Endothelial cell of umbilical vein (primary cell): Measurements from ENCODE around the gene CAMTA1. TPM values are rescaled to one million over a fixed set of nuclear protein-coding genes. Genes with fewer than 3 reads are reported as not detected.

Source experiments
- BruUV-seq: library from RNA; stranded (reverse); fragments of 400-500 nt; replicated peaks from 2 replicates; lab custom pipeline; 2021; lab: Mats Ljungman, UMichigan
- CTCF ChIA-PET: fragments of 300-600, 350-600 bp; sonication (Branson Sonifier 250); formaldehyde crosslinking; loops from one replicate; lab custom pipeline; 2021; ENCODE audit warnings: antibody characterized with exemption, inconsistent platforms; lab: Charles Lee
- POLR2A ChIA-PET: fragments of 300-600, 350-600 bp; sonication (Branson Sonifier 250); formaldehyde crosslinking; loops from one replicate; lab custom pipeline; 2021; ENCODE audit warnings: antibody characterized with exemption, inconsistent platforms; lab: Charles Lee
- DNase-seq: peaks from one replicate; pipeline ENCODE4 v3.0.0-alpha.2; 2011; ENCODE audit warnings: low read depth, low spot score
- FAIRE-seq: peaks from 2 replicates; lab custom pipeline; 2011; peaks lifted over from hg19 to GRCh38; lab: Jason Lieb, UNC
- H2AFZ ChIP-seq: 2 replicates; pipeline ENCODE4 v1.6.0; 2012; ENCODE audit warnings: low read depth, low read length, control low read depth, inconsistent platforms
- H3K27ac ChIP-seq: 2 replicates; pipeline ENCODE4 v1.5.1; 2011; ENCODE audit warnings: low read depth, mild to moderate bottlenecking, control low read depth, low read length, moderate library complexity; ENCODE audit not compliant: insufficient read depth
- H3K27me3 ChIP-seq, 2 experiments: 2 replicates each; pipeline versions ENCODE4 v1.6.0 to v1.6.1; 2011; ENCODE audit warnings: low read length in 2 of 2, mixed read lengths in 1 of 2; ENCODE audit not compliant: control insufficient read depth in 2 of 2, insufficient read depth in 2 of 2
- H3K36me3 ChIP-seq, 2 experiments: 2 replicates in 1 of 2; 3 replicates in 1 of 2; pipeline ENCODE4 v1.5.1; 2011; ENCODE audit warnings: low read length in 2 of 2, mild to moderate bottlenecking in 1 of 2, moderate library complexity in 1 of 2; ENCODE audit not compliant: control insufficient read depth in 2 of 2, insufficient read depth in 2 of 2; ENCODE audit errors: extremely low read depth in 1 of 2
- H3K4me1 ChIP-seq: 3 replicates; pipeline ENCODE4 v1.5.1; 2011; ENCODE audit warnings: mild to moderate bottlenecking, low read length; ENCODE audit not compliant: control insufficient read depth, insufficient read depth; ENCODE audit errors: extremely low read depth
- H3K4me2 ChIP-seq: 2 replicates; pipeline ENCODE4 v1.6.1; 2011; ENCODE audit warnings: low read length, control low read depth, mixed read lengths; ENCODE audit not compliant: insufficient read depth
- H3K4me3 ChIP-seq, 3 experiments: fragments of 200-600 bp in 1 of 3; sonication (generic), shearing (Covaris generic) in 1 of 3; replicated peaks in 1 of 3; 2 replicates each; pipeline ENCODE4 v1.5.1; 2011 to 2016; ENCODE audit warnings: control low read depth in 3 of 3, low read length in 3 of 3, mild to moderate bottlenecking in 2 of 3, inconsistent platforms in 1 of 3, low read depth in 1 of 3, moderate library complexity in 1 of 3; ENCODE audit not compliant: insufficient read depth in 1 of 3
- H3K79me2 ChIP-seq: 2 replicates; pipeline ENCODE4 v1.6.0; 2012; ENCODE audit warnings: low read length, inconsistent platforms; ENCODE audit not compliant: control insufficient read depth, insufficient read depth
- H3K9ac ChIP-seq: replicated peaks from 2 replicates; pipeline ENCODE3; 2011; ENCODE audit warnings: low read length, control low read depth; ENCODE audit not compliant: insufficient read depth; ENCODE audit errors: extremely low read depth
- H3K9me1 ChIP-seq: replicated peaks from 3 replicates; pipeline ENCODE4 v1.6.0; 2011; ENCODE audit warnings: mild to moderate bottlenecking, low read length; ENCODE audit not compliant: control insufficient read depth, insufficient read depth; ENCODE audit errors: extremely low read depth
- H3K9me3 ChIP-seq: replicated peaks from 2 replicates; pipeline ENCODE4 v1.5.1; 2012; ENCODE audit warnings: low read length, inconsistent platforms; ENCODE audit not compliant: control insufficient read depth, insufficient read depth
- H4K20me1 ChIP-seq: replicated peaks from 2 replicates; pipeline ENCODE3; 2011; ENCODE audit warnings: mild to moderate bottlenecking, low read length; ENCODE audit not compliant: control insufficient read depth, insufficient read depth; ENCODE audit errors: extremely low read depth
- EZH2 ChIP-seq: IDR thresholded peaks from 2 replicates; pipeline ENCODE4 v1.6.1; 2012; ENCODE audit warnings: borderline replicate concordance, low read depth, mild to moderate bottlenecking, moderate library complexity, low read length, inconsistent platforms; ENCODE audit not compliant: severe bottlenecking
- FOS ChIP-seq: IDR thresholded peaks from 2 replicates; pipeline ENCODE4 v1.6.1; 2011; ENCODE audit warnings: mild to moderate bottlenecking, low read length, moderate library complexity, borderline replicate concordance; ENCODE audit not compliant: insufficient read depth
- GATA2 ChIP-seq: IDR thresholded peaks from 2 replicates; pipeline ENCODE4 v1.7.0; 2011; ENCODE audit warnings: low read depth, mild to moderate bottlenecking, moderate library complexity, mixed read lengths, low read length; ENCODE audit not compliant: insufficient read length, insufficient read depth
- JUN ChIP-seq: IDR thresholded peaks from 2 replicates; pipeline ENCODE4 v1.6.1; 2011; ENCODE audit warnings: borderline replicate concordance, low read depth; ENCODE audit not compliant: insufficient read length, insufficient read depth
- MYC ChIP-seq: IDR thresholded peaks from one replicate; pipeline ENCODE4 v1.6.1; 2011; ENCODE audit warnings: mild to moderate bottlenecking, low read depth, low read length
- POLR2A ChIP-seq: IDR thresholded peaks from 2 replicates; pipeline ENCODE4 v1.6.1; 2012; ENCODE audit warnings: low read depth, mild to moderate bottlenecking, control low read depth, low read length
- POLR2AphosphoS5 ChIP-seq: IDR thresholded peaks from 2 replicates; pipeline ENCODE4 v1.6.1; 2012; ENCODE audit warnings: low read depth, mild to moderate bottlenecking, control low read depth, low read length, moderate library complexity; ENCODE audit not compliant: insufficient read depth
- dilution Hi-C: fragments of 300-500 bp; cut with MboI; formaldehyde crosslinking; loops from one replicate; pipeline ENCODE4 v1.15.0; 2019; ENCODE audit warnings: low sequenced_read_pairs; ENCODE audit not compliant: extremely low pct_ligation_motif_present
- intact Hi-C: fragments of 100-400 bp; cut with micrococcal nuclease; formaldehyde crosslinking; loops from one replicate; pipeline ENCODE4 v1.10.0; 2022
- polyA plus RNA-seq, 4 experiments: library from polyadenylated mRNA; depleted of rRNA in 3 of 4; stranded (reverse) in 3 of 4; unstranded in 1 of 4; fragments of >200 nt; gene quantifications; 2 replicates each; pipeline versions ENCODE4 v1.2.1 to v1.2.3, GENCODE V29; 2011 to 2012; ENCODE audit warnings: missing spikeins in 1 of 4
- total RNA-seq: library from RNA; stranded (reverse); gene quantifications from 2 replicates; pipeline ENCODE4 v1.2.3, GENCODE V29; 2021
- TF ChIP-seq, protein P1 (sequence below): IDR thresholded peaks from 2 replicates; pipeline ENCODE4 v1.6.1; 2011; ENCODE audit not compliant: insufficient read depth, insufficient read length
- TF ChIP-seq, protein P2 (sequence below), 2 donors: IDR thresholded peaks; 1 replicate in 1 of 2; 2 replicates in 1 of 2; pipeline ENCODE4 v1.5.1; 2011; ENCODE audit warnings: low read length in 2 of 2, mild to moderate bottlenecking in 2 of 2, moderate library complexity in 2 of 2, control low read depth in 1 of 2, inconsistent platforms in 1 of 2, low read depth in 1 of 2; ENCODE audit not compliant: insufficient read depth in 1 of 2; ENCODE audit errors: extremely low read depth in 1 of 2

Gene CAMTA1
- total and polyA plus RNA-seq, 2 donors (not counting 3 experiments of a cell fraction or from before 2014, with no cell fraction given) = 50.8 to 92.7 TPM

DNA sequence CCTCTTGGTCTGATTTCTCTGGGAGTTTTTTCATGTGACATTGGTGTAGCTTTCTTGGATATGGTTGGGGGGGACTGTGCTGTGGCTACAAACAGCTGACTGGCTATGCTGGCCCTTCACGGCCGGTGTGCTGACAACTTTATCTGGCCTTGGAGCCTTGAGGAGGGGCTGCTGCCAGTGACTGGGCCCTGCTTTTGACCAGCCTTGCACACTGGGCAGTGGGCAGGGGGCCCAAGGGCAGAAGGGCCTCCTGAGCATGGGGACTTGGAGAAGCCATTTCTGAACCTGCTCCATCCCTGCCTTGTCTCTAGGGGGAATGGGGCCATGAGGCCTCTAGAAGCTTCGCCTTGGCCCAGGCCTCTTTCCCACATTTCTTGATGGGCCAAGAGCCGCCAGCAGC lies 139.6 kb downstream of the CAMTA1 start:
- Histone ChIP-seq H3K4me2 (no peak overlapping the region), H4K20me1 (no peaks in the 10 kb centered on the region), H3K9ac (no peak overlapping the region), H3K4me3 (no peak overlapping the region), H3K79me2 (no peaks in the 10 kb centered on the region), H3K36me3 (no peaks in the 10 kb centered on the region), H3K9me1 (no peaks in the 10 kb centered on the region), H3K9me3 (no peaks in the 10 kb centered on the region), H3K4me1 (no peaks in the 10 kb centered on the region), H3K27me3 (no peaks in the 10 kb centered on the region), H3K27ac (no peak overlapping the region), H2AFZ (no peak overlapping the region)
- dilution Hi-C loops = no loop called here
- ChIA-PET POLR2A (no interaction called here), CTCF (interaction anchor here (1.4 kb wide), 1 partner anchor 145 kb away, joined by 4 read pairs; no protein-coding TSS in a partner anchor)
- DNase-seq = no peak
- FAIRE-seq = no peak
- TF ChIP-seq, protein P1, sequence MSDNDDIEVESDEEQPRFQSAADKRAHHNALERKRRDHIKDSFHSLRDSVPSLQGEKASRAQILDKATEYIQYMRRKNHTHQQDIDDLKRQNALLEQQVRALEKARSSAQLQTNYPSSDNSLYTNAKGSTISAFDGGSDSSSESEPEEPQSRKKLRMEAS = no peak
- TF ChIP-seq EZH2 (no peak), POLR2AphosphoS5 (no peak), JUN (no peak), POLR2A (no peak), FOS (no peak), GATA2 (no peak), MYC (no peak)
- TF ChIP-seq, protein P2, sequence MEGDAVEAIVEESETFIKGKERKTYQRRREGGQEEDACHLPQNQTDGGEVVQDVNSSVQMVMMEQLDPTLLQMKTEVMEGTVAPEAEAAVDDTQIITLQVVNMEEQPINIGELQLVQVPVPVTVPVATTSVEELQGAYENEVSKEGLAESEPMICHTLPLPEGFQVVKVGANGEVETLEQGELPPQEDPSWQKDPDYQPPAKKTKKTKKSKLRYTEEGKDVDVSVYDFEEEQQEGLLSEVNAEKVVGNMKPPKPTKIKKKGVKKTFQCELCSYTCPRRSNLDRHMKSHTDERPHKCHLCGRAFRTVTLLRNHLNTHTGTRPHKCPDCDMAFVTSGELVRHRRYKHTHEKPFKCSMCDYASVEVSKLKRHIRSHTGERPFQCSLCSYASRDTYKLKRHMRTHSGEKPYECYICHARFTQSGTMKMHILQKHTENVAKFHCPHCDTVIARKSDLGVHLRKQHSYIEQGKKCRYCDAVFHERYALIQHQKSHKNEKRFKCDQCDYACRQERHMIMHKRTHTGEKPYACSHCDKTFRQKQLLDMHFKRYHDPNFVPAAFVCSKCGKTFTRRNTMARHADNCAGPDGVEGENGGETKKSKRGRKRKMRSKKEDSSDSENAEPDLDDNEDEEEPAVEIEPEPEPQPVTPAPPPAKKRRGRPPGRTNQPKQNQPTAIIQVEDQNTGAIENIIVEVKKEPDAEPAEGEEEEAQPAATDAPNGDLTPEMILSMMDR (IDR thresholded peaks at IDR 0.05; ENCODE audit: extremely low read depth in 1 of 2, insufficient read depth in 1 of 2, low read depth in 1 of 2, low read length in 2 of 2) = no peak
- intact Hi-C loops = loop anchor here (1.0 kb wide), 1 partner anchor 11 kb away; no protein-coding TSS in a partner anchor
- no TSS peak for BruUV-seq
